ENCODE results near the gene ZNRF1. TPM values are rescaled to one million over a fixed set of nuclear protein-coding genes. Genes with fewer than 3 reads are reported as not detected.

ZNRF1 gene
- total and polyA plus RNA-seq, 8 donors: 8.8 to 40.1 (median 14.0) TPM

DNA sequence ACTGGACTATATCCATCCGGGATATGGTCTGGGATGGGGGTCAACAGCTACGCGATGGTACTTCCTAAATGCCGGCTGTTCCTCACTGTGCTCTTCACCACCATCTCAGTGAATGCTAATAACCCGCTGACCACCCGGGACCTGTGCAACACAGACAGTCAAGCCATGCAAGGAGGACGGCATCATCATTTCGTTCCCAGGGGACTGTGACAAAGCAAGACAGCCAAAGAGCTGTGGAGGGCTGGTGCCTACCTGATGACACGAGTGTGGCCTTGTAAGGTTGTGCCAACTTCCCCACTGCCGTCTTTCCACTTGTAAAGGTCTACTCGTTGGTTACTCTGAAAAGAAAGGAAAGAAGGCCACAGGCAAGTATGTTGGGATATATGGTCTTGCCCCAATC is 47.6 kb upstream of the ZNRF1 start:
- peaks cover 23 to 97% (median 89%) of the 10 kb centered on the region in 4 donors for H3K36me3 ChIP-seq
- H3K27me3 ChIP-seq: no peaks in the 10 kb centered on the region
- no peak overlapping the region for H3K27ac ChIP-seq
- no peak for DNase-seq
- no peaks in the 10 kb centered on the region for H3K4me1 ChIP-seq
- 89 to 98% (median 97%) methylated on average over 11 of the region's 11 CpGs for WGBS, 5 donors
- H3K9me3 ChIP-seq: no peaks in the 10 kb centered on the region
- intact Hi-C loops (cut with DNase I; ENCODE audit: low total_unique reads): no loop called here
- TF ChIP-seq, protein P1, sequence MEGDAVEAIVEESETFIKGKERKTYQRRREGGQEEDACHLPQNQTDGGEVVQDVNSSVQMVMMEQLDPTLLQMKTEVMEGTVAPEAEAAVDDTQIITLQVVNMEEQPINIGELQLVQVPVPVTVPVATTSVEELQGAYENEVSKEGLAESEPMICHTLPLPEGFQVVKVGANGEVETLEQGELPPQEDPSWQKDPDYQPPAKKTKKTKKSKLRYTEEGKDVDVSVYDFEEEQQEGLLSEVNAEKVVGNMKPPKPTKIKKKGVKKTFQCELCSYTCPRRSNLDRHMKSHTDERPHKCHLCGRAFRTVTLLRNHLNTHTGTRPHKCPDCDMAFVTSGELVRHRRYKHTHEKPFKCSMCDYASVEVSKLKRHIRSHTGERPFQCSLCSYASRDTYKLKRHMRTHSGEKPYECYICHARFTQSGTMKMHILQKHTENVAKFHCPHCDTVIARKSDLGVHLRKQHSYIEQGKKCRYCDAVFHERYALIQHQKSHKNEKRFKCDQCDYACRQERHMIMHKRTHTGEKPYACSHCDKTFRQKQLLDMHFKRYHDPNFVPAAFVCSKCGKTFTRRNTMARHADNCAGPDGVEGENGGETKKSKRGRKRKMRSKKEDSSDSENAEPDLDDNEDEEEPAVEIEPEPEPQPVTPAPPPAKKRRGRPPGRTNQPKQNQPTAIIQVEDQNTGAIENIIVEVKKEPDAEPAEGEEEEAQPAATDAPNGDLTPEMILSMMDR (IDR thresholded peaks at IDR 0.05): no peak
- no peak for TF ChIP-seq POLR2A (IDR thresholded peaks at IDR 0.05)
- no peak for TF ChIP-seq POLR2AphosphoS5 (IDR thresholded peaks at IDR 0.05)
- no peak for TF ChIP-seq EP300 (IDR thresholded peaks at IDR 0.05)
- no peak overlapping the region for H3K4me3 ChIP-seq

DNA sequence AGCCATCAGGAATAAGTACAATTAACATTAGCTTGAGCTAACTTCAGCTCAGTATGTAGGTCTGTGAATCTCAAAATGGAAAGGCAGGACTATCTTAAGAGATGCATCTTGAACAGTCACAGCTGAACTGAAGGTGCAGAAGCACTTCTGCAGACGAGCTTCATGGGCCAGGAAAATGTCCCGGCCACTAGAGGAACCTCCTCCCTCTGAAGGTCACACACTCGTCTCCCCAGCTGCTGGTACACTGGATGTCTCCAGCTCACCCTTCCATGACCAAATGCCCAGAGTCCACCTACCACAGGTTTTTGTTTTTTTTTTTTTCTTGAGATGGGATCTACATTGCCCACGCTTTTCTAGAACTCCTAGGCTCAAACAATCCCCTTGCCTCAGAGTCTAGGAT is 47.1 kb upstream of the ZNRF1 start:
- Histone ChIP-seq H3K4me1 (no peaks in the 10 kb centered on the region), H3K27me3 (no peaks in the 10 kb centered on the region), H3K36me3 (peaks cover 23 to 97% (median 89%) of the 10 kb centered on the region in 4 donors), H3K4me3 (no peak overlapping the region), H3K9me3 (no peaks in the 10 kb centered on the region), H3K27ac (no peak overlapping the region)
- intact Hi-C loops (cut with DNase I; ENCODE audit: low total_unique reads): no loop called here
- TF ChIP-seq POLR2A (IDR thresholded peaks at IDR 0.05) (no peak), EP300 (IDR thresholded peaks at IDR 0.05) (no peak), POLR2AphosphoS5 (IDR thresholded peaks at IDR 0.05) (no peak)
- TF ChIP-seq, protein P1 (IDR thresholded peaks at IDR 0.05): no peak
- no peak for DNase-seq
- WGBS, 5 donors: 71 to 90% (median 81%) methylated on average over 4 of the region's 4 CpGs

DNA sequence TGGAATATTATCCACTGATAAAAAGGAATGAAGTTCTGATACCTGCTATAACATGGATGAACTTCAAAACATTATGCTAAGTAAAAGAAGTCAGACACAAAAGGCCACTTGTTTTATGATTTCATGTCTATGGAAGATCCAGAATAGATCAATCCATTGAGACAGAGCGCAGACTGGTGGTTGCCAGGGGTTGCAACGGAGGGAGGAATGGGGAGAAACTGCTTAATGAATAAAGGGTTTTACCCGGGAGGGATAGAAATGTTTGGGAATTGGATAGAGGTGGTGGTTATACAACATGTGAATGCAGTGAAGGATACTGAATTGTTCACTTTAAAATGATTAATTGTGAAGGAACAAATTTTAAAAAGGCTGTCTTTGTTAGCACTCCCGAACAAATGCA is 44.1 kb upstream of the ZNRF1 start:
- no peaks in the 10 kb centered on the region for H3K9me3 ChIP-seq
- intact Hi-C loops (cut with DNase I; ENCODE audit: low total_unique reads): no loop called here
- no peak for TF ChIP-seq POLR2A (IDR thresholded peaks at IDR 0.05)
- no peak for DNase-seq
- no peaks in the 10 kb centered on the region for H3K4me1 ChIP-seq
- no peak overlapping the region for H3K27ac ChIP-seq
- 87 to 93% (median 90%) methylated on average over 4 of the region's 4 CpGs for WGBS, 5 donors
- H3K36me3 ChIP-seq: peaks cover 16 to 94% (median 86%) of the 10 kb centered on the region in 4 donors
- H3K4me3 ChIP-seq: no peak overlapping the region
- H3K27me3 ChIP-seq: no peaks in the 10 kb centered on the region

DNA sequence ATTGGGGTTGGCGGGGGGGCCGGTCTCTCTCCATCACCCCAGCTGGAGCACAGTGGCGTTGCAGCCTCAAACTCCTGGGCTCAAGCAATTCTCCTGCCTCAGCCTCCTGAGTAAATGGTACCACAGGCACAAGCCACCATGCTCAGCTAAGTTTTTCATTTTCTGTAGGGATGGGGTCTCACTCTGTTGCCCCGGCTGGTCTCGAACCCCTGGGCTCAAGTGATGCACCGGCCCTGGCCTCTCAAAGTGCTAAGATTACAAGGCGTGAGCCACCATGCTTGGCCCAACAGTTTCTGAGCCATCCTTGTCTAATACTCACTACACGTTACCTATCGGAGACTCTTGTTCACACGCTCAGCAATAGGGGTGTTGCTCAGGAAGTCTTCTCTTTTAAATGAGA is 25.5 kb upstream of the ZNRF1 start:
- 87 to 99% (median 94%) methylated on average over 10 of the region's 10 CpGs for WGBS, 5 donors
- DNase-seq: no peak

DNA sequence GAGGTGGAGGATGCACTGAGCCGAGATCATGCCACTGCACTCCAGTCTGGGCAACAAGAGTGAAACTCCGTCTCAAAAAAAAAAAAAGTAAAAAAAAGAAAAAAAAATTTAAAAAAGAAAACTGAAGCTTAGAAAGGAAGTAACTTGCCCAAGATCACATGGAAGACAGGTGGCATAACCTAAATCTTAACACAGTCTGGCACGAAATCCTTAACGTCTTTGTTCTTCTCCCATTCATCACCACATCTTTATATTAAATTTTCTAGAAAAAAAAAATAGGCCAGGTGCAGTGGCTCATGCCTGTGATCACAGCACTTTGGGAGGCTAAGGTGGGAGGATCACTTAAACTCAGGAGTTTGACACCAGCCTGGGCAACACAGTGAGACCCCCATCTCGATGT is 23.2 kb upstream of the ZNRF1 start:
- Histone ChIP-seq H3K27ac (no peak overlapping the region), H3K9me3 (no peaks in the 10 kb centered on the region), H3K36me3 (peaks cover 7 to 37% (median 33%) of the 10 kb centered on the region in 4 donors), H3K4me3 (no peak overlapping the region), H3K27me3 (no peaks in the 10 kb centered on the region), H3K4me1 (no peaks in the 10 kb centered on the region)
- intact Hi-C loops (cut with DNase I; ENCODE audit: low total_unique reads): no loop called here
- TF ChIP-seq, protein P1 (IDR thresholded peaks at IDR 0.05): no peak
- no peak for TF ChIP-seq POLR2A (IDR thresholded peaks at IDR 0.05)
- WGBS, 5 donors: 76 to 91% (median 90%) methylated on average over 5 of the region's 5 CpGs
- no peak for DNase-seq

More for the DNA sequence above, 25.5 kb upstream of the ZNRF1 start:
- Histone ChIP-seq H3K9me3 (no peaks in the 10 kb centered on the region), H3K4me1 (no peaks in the 10 kb centered on the region), H3K27me3 (no peaks in the 10 kb centered on the region), H3K27ac (no peak overlapping the region), H3K36me3 (peaks cover 7 to 32% (median 28%) of the 10 kb centered on the region in 4 donors), H3K4me3 (no peak overlapping the region)
- no peak for TF ChIP-seq EP300 (IDR thresholded peaks at IDR 0.05)
- TF ChIP-seq, protein P1 (IDR thresholded peaks at IDR 0.05): no peak
- TF ChIP-seq POLR2AphosphoS5 (IDR thresholded peaks at IDR 0.05): no peak
- intact Hi-C loops (cut with DNase I; ENCODE audit: low total_unique reads): no loop called here

Data from stomach (tissue), 9 donors.